Measurements from ENCODE around the gene EFCAB7.

EFCAB7 gene

GRCh38 chr1:63522891-63523728 lies at the start of gene EFCAB7, which contains the start of gene ITGB3BP:
Gene EFCAB7 (plus strand): TSS chr1:63523525. CDS start chr1:63525573, 2,048 bp downstream.
Gene ITGB3BP (minus strand): TSS chr1:63523225. CDS start chr1:63523133, 92 bp downstream.
- peak; percentile 90 for DNase-seq (ENCODE audit: low spot score)

- DNase-seq (ENCODE audit: low spot score) = no peak
These were observed 47.6 kb upstream of the EFCAB7 start for GRCh38 chr1:63475761-63476160.

GRCh38 chr1:63480057-63480456 lies 43.3 kb upstream of the EFCAB7 start:
- DNase-seq (ENCODE audit: low spot score) = no peak

GRCh38 chr1:63486629-63487028 lies 36.7 kb upstream of the EFCAB7 start:
- DNase-seq (ENCODE audit: low spot score) = no peak

- DNase-seq (ENCODE audit: low spot score) = no peak
These were observed 35.8 kb upstream of the EFCAB7 start for GRCh38 chr1:63487336-63488065.

GRCh38 chr1:63497577-63497976 lies 25.7 kb upstream of the EFCAB7 start:
- DNase-seq (ENCODE audit: low spot score) = no peak

- no peak for DNase-seq (ENCODE audit: low spot score)
These were observed 25.2 kb upstream of the EFCAB7 start for GRCh38 chr1:63498106-63498505.

GRCh38 chr1:63501256-63501655 lies 22.1 kb upstream of the EFCAB7 start:
- no peak for DNase-seq (ENCODE audit: low spot score)

GRCh38 chr1:63506782-63507181 lies 16.5 kb upstream of the EFCAB7 start:
- no peak for DNase-seq (ENCODE audit: low spot score)

GRCh38 chr1:63509718-63510117 lies 13.6 kb upstream of the EFCAB7 start:
- DNase-seq (ENCODE audit: low spot score) = no peak

GRCh38 chr1:63512584-63512983 lies 10.7 kb upstream of the EFCAB7 start:
- DNase-seq (ENCODE audit: low spot score) = no peak

GRCh38 chr1:63516629-63517028 lies 6.7 kb upstream of the EFCAB7 start:
- no peak for DNase-seq (ENCODE audit: low spot score)

GRCh38 chr1:63523738-63524137 lies 413 bp downstream of the EFCAB7 start:
- DNase-seq (ENCODE audit: low spot score) = no peak

- peak; percentile 5 for DNase-seq (ENCODE audit: low spot score)
These were observed 876 bp downstream of the EFCAB7 start for GRCh38 chr1:63524201-63524600.

- DNase-seq (ENCODE audit: low spot score) = no peak
These were observed 9.4 kb downstream of the EFCAB7 start for GRCh38 chr1:63532727-63533126.

- DNase-seq (ENCODE audit: low spot score) = no peak
These were observed 10.6 kb downstream of the EFCAB7 start for GRCh38 chr1:63533931-63534330.

- DNase-seq (ENCODE audit: low spot score) = no peak
These were observed 11.1 kb downstream of the EFCAB7 start for GRCh38 chr1:63534406-63534805.

- DNase-seq (ENCODE audit: low spot score) = no peak
These were observed 13.7 kb downstream of the EFCAB7 start for GRCh38 chr1:63537006-63537405.

GRCh38 chr1:63537940-63538339 lies 14.6 kb downstream of the EFCAB7 start:
- no peak for DNase-seq (ENCODE audit: low spot score)

- no peak for DNase-seq (ENCODE audit: low spot score)
These were observed 22.5 kb downstream of the EFCAB7 start for GRCh38 chr1:63545780-63546179.

- DNase-seq (ENCODE audit: low spot score) = no peak
These were observed 24.4 kb downstream of the EFCAB7 start for GRCh38 chr1:63547621-63548294.

- DNase-seq (ENCODE audit: low spot score) = no peak
These were observed 25.0 kb downstream of the EFCAB7 start for GRCh38 chr1:63548303-63548702.

- DNase-seq (ENCODE audit: low spot score) = no peak
These were observed 25.6 kb downstream of the EFCAB7 start for GRCh38 chr1:63548877-63549276.

All from globus pallidus (tissue), 1 donor.